Measurements from ENCODE around the gene AMER3.
A peak's percentile ranks its signal among the peaks of the same experiment; 100 is the strongest.

AMER3 gene

DNA sequence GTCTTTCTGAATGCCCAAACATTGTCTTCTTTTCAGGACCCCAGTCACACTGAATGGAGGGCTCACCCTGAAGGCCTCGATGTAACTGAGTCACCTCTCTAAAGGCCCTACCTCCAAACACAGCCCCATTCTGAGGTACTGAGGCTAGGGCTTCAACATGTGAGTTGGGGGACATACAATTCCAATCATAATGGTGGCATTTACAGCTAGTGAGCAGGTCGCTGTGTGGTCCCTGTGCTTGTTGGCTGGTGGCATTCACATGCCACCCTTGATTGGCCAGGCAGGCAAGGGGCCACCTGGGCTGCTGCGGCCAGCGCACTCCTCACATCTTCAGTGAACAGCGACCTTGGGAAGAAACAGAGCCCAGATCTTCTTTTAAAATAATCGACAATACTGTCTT, 30.7 kb downstream of the AMER3 start:
- no peak for DNase-seq

DNA sequence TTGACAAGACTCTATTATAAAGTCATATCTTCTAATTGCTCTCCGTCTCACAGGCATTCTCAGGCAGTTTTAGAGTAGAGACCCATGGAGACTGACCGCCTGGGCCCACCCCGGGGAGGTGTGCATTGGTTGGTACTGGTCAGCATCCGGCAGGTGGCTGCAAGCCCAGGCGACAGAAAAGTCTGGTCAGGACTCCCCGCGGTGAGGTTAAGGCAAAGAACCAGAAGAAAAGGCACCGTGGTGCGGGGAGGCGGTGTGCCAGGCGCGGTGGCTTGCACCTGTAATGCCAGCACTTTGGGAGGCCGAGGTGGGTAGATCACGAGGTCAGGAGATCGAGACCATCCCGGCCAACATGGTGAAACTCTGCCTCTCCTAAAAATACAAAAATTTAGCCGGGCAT, 32.5 kb downstream of the AMER3 start:
- no peak for DNase-seq

DNA sequence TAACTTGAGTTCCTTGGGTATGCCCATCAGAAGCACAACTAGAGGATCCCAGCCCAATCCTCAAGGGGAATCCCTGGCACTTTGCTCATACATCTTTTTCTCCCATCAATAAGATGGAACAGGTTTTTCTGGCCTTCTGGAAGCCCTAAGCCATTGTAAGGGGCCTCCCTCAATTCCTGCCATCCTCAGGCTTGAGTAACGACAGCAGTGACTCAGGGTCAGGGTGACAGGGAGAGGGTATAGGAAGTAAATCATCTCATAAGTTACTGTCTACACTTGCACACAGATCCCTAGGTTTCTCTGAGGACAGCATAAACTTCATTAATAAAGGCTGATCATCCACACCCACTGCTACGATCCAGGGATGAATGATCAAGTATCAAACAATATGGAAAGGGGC, 35.0 kb downstream of the AMER3 start:
- DNase-seq: no peak

DNA sequence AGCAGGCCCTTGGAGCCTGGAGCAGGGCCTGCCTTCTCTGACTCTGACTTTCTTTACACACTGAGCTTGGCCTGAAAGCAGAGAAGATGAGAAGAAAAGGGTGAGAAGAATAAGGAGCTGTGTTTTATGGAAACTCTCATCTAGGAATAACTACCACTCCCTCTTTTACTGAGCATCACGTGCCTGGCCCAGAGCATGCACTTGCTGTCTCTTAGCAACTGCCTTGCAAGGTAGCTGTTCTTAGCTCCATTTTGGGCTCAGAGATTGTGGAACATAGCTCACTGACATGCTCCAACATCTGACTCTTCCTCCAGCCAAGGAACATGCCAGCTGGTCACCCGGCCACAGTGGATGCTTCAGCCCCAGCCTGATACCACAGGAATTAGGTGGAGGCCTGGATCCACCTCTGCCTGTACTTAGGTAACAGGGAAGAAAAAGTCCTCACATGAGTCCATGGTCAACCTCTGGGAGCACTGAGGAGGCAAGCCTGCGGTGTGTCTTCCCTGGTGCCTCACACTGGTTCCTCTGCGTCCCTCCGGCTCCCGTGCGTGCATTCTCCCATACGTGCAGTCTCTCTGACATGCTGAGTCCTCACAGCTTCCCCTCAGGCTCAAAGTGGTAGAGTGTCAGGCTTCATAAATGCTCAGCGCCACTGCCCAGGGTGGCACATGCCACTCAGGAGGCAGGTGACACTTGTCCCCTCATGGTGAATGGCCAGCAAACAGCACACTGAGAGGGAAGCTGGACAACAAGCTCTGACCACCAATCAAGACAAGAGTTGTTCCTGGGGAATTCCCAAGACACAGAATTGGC, 35.7 kb downstream of the AMER3 start:
- no peak for DNase-seq

DNA sequence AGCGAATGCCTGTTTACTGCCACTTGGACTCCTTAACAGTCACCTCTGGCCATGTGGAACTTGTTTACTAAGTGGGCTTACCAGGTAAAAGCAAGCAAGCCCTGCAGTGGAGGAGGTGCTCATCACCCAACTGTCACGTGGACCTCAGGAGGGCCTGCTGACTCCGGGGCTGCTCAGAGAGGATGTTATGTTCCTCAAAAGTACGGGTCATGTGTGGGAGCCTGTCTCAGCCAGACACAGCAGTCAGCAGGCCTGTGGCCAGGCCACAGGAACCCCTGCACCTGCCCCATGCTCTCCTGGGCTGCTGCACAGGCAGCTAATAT, 36.2 kb downstream of the AMER3 start:
- no peak for DNase-seq

DNA sequence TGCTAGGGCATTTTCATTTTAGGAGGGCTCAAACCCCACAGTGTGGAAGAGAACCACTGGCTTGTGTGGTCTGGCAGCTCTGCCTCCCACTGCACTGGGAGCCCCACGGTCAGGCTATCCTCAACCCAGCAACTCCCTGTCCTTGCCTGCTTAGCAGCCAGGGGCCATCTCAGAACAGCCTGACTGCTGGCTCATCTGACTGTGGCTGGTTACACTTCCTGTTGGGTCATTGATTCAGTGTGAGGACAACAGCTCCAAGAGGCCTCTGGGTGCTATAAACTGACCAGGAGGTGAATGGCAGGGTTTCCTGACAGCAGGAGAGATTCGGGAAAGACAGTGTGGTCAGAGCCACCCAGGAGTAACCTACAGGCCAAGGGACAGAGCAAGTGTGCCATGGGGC, 40.1 kb downstream of the AMER3 start:
- DNase-seq: no peak

DNA sequence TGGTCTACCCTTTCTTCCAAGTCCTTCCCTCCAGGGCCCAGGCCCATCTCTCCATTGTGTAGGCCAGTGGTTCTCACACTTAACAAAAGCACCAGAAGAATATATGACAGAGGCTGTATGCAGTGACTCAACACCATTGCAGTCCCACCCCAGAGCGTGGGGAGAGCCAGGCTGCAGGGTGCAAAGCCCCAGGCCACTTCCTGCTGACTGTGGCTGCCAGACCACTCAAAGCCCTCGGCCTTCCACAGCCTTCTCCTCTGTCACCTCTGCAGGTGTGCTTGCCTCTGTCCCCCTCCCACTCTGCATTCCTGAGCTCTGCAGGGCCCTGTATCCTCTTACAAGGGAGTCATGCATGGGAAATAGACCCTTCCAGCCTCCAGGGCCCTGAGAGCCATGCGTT, 41.0 kb downstream of the AMER3 start:
- DNase-seq: no peak

DNA sequence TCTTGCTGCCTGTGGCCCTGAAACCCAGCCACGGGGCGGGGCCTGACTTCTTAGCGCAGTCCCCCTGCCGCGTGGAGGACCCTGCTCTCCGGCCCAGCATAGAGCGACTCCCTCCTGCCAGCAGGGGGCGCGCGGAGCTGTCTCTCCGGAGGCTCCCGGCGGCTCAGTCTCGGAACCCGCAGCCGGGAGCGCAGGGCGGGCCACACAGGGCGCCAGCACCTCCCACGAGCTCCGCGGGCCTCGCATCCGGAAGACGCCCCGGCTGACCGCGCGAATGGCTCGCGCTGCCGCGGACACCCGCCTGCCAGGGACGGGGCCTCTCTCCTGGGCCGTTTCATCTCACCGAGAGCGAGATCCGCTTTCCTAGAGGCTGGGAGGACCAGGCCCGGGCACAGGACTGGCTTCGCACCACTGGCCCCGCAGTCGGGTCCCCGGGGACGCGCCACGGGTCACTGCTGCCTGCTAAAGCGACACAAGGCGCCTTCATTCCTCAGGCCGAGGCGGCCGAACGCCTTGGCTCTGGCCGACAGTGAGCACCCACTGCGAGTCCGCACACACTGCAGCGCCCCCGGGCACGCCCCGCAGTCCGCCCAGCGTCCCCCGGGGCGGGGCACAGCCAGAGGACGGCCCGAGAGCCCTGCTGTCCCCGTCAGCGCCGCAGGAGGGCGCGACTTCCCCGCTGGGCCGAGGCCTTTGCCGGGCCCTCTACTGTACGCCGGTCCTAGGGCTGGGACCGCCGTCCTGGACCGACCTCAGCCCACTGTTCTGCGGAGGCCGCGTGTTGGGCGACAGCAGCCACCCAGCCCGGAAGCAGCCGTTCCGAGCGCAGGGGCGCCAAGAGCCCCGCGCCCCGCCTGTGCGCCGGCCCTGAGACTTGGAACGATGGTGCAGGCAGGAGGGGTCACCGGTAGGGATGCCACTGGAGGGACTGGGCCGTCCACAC, 42.4 kb downstream of the AMER3 start:
- DNase-seq: peak; percentile 91

DNA sequence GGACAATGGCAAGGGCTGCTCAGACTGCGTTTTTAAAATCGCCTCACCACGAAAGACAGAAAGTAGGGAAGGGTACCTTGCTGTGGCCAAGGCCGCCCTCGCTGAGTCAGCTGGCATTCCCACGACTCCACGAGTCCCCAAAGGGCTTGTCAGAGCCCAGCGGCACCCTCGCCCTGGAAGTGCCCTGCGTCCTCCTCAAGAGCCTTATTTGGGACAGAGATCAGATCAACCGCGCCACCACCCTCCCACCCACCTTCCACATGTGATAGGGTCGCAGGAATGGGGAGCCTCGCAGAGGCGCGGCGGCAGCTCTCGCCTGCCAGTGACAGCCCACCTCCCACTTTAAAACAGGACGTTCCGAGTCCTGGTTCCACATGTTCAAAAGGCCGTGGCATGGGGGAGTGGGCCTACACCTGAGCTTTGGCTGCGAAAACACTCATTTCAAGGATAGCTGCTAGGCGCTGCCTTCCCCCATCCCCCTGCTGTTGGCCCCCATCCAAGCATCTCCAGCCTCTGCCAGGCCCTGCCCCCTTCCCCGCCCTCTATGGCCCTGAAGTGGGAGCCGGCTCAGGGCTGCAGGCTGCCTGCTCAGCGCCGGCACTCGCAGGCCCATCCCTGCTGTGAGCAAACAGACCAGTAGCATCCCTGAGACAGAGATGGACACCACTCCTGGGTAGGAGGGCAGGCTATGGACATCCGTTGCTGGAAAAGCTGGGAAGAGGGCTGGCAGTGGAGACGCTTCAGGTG, 43.3 kb downstream of the AMER3 start:
- no peak for DNase-seq

DNA sequence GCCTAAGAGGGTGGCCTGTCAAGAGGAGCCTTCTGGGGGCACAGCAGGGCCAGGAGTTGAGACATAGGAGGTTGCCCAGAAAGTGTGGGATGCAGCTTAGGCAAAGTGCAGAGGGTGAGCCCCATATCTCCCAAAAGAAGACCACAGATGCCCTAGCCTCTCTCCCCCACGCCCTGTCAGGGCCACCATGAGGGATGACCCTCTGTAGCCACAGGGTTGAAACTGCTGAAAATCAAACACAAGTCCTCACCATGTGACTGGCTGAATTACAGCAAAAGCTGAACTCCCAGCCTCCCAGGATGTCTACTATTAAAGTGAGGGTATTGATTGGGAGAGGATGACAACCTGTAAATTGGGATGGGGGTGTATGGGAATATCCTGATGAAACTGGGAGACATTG, 44.0 kb downstream of the AMER3 start:
- DNase-seq: no peak

DNA sequence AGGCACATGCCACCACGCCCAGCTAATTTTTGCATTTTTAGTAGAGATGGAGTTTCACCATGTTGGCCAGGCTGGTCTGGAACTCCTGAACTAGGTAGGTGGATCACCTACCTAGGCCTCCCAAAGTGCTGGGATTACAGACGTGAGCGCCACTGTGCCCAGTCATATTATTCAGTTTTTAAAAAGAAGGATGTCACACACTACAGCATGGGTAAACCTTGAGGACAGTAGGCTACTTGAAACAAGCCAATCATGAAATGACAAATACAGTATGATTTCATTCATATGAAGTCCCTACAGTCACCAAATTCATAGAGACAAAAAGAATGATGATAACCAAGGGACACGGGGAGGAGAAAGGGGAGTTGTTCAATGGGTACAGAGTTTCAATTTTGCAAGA, 50.3 kb downstream of the AMER3 start:
- no peak for DNase-seq

DNA sequence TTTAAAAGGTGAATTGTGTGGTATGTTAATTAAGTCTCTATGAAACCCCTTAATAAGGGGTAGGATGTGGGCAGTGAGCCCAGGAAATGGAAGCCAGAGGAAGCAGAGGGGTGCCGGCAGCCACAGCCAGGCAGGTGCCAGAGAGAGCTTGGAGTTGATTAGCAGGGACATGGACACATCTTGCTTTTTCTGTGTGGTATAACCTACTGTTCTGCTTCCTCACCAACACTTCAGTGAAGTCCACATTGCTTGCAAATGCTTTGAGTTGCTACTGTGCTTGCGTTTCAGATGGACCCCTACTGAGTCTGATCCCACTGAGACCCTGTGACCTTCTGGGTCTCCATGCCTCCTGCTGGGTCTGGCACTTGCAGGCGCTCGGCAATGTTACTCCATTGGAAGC, 51.0 kb downstream of the AMER3 start:
- DNase-seq: no peak

DNA sequence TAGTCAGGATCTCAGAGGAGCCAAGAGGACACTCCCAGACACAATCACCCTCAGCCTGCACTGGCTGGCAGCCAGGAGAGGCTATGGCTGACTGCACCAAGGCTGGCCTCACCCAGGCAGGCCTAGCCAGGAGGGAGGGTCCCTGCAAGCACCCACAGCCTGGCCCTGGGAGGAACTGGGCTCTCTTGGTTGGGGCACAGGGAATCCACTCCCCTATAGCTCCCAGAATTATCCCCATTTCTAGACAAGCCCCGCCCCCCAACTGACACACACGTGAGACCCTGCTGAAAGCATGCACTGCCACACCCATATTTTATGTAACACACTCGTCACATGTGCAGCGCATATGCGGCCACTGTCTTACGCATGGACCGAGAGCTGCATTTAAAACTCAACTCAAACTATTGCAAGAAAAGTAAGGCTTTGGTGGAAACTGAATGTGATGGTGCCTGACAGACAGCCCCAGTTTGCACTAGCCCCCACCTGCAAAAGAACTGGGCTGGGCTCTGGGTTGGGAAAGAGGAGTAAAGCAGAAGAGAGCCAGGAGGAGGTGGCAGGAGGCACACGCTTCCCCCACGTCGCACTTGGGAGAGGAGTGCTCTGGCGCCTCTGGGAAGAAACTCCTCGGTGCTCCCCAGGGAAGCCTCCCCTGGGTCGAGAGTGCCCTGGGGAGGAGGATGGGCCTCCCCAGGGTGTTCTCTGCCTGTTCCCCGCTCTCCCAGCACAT, 52.5 kb downstream of the AMER3 start:
- no peak for DNase-seq

DNA sequence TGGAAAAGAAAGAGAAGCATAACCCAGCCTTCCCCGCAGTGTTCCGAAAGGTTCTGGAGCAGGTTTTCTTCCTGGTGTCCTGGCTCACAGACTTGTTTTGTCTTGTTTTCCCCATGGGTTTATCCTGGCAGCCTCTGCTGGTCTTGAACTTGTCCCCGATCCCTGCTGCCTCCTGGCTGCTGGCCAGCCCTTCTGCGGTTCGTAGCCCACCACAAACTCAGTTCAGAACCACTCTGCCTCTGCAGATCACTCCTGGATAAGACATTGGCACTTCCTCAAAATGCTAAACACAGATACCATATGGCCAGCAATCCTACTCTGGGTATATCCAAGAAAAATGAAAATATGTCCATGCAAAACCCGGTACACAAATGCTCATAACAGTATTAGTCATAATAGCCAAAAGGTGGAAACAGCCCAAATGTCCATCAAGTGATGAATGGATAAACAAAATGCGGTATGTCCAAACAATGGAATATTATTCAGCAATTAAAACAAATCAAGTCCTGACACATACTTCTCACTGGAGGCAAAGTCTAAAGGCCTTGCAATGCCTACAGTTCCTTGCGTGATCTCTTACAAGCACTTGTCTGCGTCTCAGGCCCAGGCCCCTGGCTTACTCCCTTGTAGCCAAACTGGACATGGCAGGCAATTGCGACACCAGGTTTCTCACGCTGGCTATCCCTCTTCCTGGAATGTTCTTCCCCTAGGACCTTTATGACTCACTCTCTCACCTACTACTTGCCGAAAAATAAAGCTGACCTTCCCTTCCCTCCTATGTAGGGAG, 53.3 kb downstream of the AMER3 start:
- no peak for DNase-seq

DNA sequence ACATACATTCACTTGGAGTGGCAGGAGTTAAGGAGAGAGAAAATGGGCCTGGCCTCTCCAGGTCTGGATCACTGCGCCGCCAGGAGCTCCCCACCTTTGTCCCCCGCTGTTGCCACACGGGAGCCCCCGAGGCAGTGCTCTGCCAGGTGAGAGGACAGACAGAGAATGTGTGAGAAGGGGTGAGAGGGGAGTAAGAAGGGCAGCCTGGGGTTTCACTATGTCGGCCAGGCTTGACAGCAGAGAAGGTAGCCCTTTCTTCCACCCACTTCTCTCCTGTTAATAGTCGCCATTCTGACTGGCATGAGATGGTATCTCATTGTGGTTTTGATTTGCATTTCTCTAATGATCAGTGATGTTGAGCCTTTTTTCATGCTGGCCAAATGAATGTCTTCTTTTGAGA, 55.1 kb downstream of the AMER3 start:
- no peak for DNase-seq

DNA sequence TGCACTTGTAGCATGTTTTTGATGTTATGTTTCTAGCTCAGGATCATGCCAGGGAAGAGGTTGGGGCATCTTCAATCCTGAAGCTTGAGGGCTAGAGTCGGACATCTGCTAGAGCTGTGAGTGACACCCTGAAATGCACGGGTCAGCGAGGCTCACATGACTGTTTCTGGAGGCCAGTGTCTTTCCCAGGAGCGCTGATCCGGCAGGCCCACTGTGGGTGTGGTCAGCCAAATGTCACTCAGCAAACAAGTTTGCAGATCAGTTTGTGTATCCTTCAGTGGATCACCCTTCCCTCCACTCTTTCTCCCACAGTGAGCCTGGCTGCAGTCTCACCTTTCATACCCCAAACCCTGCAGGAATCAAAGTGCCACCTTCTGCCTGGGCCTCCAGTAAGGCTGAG, 58.4 kb downstream of the AMER3 start:
- DNase-seq: no peak

DNA sequence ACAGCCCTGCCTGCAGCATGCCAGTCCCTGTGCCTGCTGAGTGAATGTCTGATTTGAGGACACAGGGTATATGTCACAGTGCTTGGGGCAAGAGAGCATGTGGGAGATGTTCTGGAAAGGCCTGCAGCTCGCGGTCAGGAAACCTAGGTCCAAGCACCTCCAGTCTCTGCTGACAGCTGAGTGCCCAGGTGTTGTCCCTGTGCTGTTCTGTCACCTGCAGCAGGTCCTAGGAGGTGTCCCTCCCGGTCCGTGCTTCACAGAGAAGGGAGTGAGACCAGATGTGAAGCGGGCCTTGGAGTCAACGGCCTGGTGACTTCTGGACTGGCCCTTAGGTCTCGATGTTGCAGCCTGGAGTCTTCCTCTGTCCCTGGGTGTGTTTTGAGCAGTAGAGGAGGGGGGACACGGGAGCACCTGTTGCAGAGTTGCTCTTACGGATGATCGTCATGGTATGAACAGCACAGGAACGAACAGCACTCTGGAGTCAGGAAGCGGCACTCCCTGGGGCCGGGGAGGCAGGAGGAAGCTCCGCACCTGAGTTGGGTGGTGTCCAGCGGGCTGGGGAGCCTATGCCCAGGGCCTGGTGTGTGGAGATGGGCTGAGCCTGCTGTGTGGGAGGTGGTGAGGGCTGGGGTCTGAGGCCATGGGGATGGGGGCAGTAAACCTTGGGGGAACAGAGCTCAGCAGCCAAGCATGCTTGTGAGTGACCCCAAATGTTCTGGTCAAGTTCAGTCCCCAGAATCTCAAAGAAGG, 59.8 kb downstream of the AMER3 start:
- DNase-seq: no peak
